Lower leg skin (tissue), 3 donors: ENCODE results near the gene ZFYVE28.
"Not testable (repeated sequence)": the region's sequence is repeated elsewhere in the genome, so short reads cannot be mapped to it uniquely, and the experiment has no call there.

ENCODE experiments used
- CTCF ChIP-seq, 3 donors: fragments of 450-650 bp; IDR thresholded peaks; one replicate each; pipeline ENCODE4 v1.5.1; 2016; ENCODE audit warnings: antibody characterized with exemption in 3 of 3, mild to moderate bottlenecking in 3 of 3, moderate library complexity in 2 of 3
- POLR2A ChIP-seq, 2 donors: fragments of 450-650 bp; IDR thresholded peaks; one replicate each; pipeline ENCODE4 v1.6.1; 2016 to 2017; ENCODE audit warnings: antibody characterized with exemption in 2 of 2, mild to moderate bottlenecking in 1 of 2, moderate library complexity in 1 of 2

- TF ChIP-seq CTCF, POLR2A (IDR thresholded peaks at IDR 0.05): not testable (repeated sequence)
These were observed 37.9 kb downstream of the ZFYVE28 start for GRCh38 chr4:2380589-2380988.
